Tibial artery (tissue), 4 donors: ENCODE data around the gene KRT33B.

Experiments
- DNase-seq, 2 donors: peaks; one replicate each; pipeline ENCODE4 v3.0.0-alpha.2; 2019
- H3K27ac ChIP-seq, 2 donors: fragments of 200-600 bp; sonication (generic) in 1 of 2; 1 replicate in 1 of 2; 2 replicates in 1 of 2; pipeline ENCODE4 v1.5.1; 2018 to 2019; ENCODE audit warnings: mild to moderate bottlenecking in 1 of 2
- H3K27me3 ChIP-seq, 2 donors: fragments of 200-600 bp; sonication (generic) in 1 of 2; one replicate each; pipeline versions ENCODE4 v1.5.1 to v1.6.0; 2016 to 2019
- H3K36me3 ChIP-seq, 3 donors: fragments of 200-600 bp; sonication (generic) in 2 of 3; one replicate each; pipeline ENCODE4 v1.5.1; 2016 to 2019; ENCODE audit warnings: mild to moderate bottlenecking in 2 of 3
- H3K4me1 ChIP-seq, 4 donors: fragments of 200-600 bp; sonication (generic) in 2 of 4; 1 replicate in 3 of 4; 2 replicates in 1 of 4; pipeline ENCODE4 v1.5.1; 2016 to 2019
- H3K4me3 ChIP-seq, 2 donors: fragments of 200-600 bp; sonication (generic) in 1 of 2; 1 replicate in 1 of 2; 2 replicates in 1 of 2; pipeline ENCODE4 v1.5.1; 2018 to 2019; ENCODE audit warnings: mild to moderate bottlenecking in 2 of 2
- H3K9me3 ChIP-seq, 3 donors: fragments of 200-600 bp; sonication (generic) in 1 of 3; one replicate each; pipeline ENCODE4 v1.5.1; 2016 to 2019
- intact Hi-C: fragments of 100-400 bp; cut with DNase I; formaldehyde crosslinking; loops from one replicate; pipeline ENCODE4 v1.15.0; 2023; ENCODE audit warnings: low total_unique reads
- TF ChIP-seq, protein P1 (sequence below), 2 experiments: fragments of 200-600 bp in 1 of 2; fragments of 450-650 bp in 1 of 2; IDR thresholded peaks; one replicate each; pipeline ENCODE4 v1.5.1; 2017 to 2019; ENCODE audit warnings: antibody characterized with exemption in 2 of 2, mild to moderate bottlenecking in 1 of 2, moderate library complexity in 1 of 2

The KRT33B gene

DNA sequence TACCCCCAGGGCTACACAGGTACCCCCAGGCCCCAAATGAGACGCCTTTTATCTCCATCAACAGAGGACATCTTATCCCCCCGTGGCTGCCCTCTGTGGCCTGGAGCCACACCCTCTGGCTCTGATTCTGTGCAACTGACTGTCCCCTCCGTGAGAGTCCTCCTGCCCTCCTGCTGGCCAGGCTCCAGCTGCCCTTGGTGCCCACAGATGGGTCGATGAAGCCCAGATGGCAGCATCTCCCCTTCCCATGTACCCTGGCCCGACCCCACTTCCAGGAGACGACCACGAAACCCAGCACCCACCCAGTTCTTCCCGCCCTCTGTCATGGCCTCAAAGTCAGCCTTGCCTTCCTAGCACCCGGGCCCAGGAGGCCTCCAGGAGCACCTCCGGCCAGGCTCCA lies 44.5 kb downstream of the KRT33B start:
- no peak overlapping the region for H3K27ac ChIP-seq
- H3K36me3 ChIP-seq: no peaks in the 10 kb centered on the region
- H3K4me1 ChIP-seq: no peaks in the 10 kb centered on the region
- TF ChIP-seq, protein P1, sequence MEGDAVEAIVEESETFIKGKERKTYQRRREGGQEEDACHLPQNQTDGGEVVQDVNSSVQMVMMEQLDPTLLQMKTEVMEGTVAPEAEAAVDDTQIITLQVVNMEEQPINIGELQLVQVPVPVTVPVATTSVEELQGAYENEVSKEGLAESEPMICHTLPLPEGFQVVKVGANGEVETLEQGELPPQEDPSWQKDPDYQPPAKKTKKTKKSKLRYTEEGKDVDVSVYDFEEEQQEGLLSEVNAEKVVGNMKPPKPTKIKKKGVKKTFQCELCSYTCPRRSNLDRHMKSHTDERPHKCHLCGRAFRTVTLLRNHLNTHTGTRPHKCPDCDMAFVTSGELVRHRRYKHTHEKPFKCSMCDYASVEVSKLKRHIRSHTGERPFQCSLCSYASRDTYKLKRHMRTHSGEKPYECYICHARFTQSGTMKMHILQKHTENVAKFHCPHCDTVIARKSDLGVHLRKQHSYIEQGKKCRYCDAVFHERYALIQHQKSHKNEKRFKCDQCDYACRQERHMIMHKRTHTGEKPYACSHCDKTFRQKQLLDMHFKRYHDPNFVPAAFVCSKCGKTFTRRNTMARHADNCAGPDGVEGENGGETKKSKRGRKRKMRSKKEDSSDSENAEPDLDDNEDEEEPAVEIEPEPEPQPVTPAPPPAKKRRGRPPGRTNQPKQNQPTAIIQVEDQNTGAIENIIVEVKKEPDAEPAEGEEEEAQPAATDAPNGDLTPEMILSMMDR (IDR thresholded peaks at IDR 0.05): no peak
- no peak for DNase-seq
- intact Hi-C loops: loop anchor here (10.0 kb wide), 1 partner anchor 410 kb away; no protein-coding TSS in a partner anchor
- H3K27me3 ChIP-seq: no peaks in the 10 kb centered on the region
- no peak overlapping the region for H3K4me3 ChIP-seq
- H3K9me3 ChIP-seq: no peaks in the 10 kb centered on the region

DNA sequence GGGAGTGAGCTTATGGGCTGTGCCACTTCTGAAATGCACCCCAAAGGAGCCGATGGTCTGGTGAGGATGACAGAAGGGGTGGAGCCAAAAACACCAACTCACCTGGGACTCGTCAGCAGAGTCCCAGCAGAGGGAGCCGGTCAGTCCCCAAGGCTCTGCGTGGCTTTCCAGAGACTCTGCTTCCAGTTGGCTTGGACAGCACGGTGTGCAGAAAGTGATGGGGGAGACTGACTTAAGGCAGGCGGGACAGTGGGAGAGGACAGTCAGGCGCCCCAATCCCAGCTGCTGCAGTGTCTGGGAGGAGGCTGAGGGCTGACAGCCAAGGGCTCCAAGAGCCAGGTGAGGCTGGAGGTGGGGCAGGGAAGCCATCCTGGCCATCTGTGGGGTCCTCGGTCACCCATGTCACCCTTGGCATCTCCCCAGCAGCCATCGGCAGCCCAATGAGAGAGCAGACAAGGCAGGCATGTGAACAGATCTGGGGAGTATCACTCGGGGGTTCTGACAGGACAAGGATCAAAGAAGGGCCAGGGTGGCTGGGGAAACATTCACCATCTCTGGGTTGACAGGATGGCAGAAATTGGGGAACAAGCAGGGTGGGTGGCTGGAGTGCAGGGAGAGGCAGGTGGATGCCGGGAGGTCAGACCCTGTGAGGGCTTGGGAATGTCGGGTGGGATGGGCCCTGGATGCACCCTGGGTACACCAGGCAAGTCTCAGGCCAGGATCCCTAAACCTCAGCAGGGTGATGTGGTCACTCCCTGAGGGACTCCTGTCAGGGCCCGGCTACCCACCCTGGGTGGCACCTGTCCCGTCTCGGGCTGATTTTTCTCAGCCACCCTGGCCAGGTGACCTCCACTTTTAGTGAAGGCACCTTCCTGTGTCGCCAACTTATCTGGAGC lies 45.2 kb downstream of the KRT33B start:
- H3K4me1 ChIP-seq: no peaks in the 10 kb centered on the region
- no peaks in the 10 kb centered on the region for H3K9me3 ChIP-seq
- no peak overlapping the region for H3K27ac ChIP-seq
- H3K4me3 ChIP-seq: no peak overlapping the region
- no peak for DNase-seq
- TF ChIP-seq, protein P1 (IDR thresholded peaks at IDR 0.05): no peak
- no peaks in the 10 kb centered on the region for H3K36me3 ChIP-seq
- intact Hi-C loops: loop anchor here (10.0 kb wide), 1 partner anchor 410 kb away; no protein-coding TSS in a partner anchor
- no peaks in the 10 kb centered on the region for H3K27me3 ChIP-seq

DNA sequence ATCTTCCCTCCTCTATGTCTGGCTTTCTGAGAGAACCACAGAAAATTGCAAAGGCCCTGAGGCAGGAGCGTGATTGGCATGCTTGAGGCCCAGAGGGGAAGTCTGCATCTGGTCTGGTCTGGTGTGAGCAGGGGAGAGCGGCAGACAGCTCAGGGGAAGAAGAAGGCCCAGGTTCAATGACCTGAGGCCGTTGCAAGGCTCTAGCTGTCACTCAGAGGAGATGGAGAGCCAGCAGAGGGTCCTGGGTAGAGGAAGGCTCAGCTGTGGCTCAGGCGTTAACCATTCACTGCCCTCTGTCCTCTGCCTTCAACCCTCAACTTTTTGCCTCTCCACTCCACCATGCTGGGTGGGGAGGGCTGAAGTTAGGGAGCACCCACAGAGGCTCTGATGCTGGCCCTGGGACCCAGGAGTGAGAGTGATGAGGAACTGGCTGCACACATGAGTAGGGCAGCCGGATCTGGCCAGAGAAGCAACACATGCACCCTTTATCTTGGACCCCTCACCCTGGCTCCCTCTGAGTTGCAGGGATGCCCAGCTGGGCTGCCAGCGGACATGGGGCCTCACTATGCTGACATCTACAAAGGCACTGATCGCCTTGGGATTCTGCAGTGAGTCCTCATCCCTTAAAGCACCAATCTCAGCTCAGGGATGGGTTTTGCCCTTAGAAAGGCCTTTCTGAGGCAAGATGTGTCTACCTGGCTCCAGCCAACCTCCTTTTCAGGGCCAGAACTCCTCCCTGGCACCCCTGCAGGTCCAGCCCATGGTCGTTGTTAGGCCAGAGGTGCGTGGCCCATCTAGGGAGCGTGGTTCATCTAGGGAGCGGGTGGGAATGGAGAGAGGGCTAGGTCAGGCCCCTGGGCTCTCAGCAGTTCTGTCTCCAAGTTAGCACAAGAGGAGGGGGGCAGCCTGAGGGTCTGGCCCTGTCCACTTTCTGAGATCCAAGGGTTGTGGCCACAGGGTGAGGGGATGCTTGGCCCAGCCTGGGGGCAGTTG lies 46.4 kb downstream of the KRT33B start:
- Histone ChIP-seq H3K9me3 (no peaks in the 10 kb centered on the region), H3K4me1 (no peaks in the 10 kb centered on the region), H3K27ac (no peak overlapping the region), H3K4me3 (no peak overlapping the region), H3K27me3 (no peaks in the 10 kb centered on the region), H3K36me3 (no peaks in the 10 kb centered on the region)
- no peak for DNase-seq
- TF ChIP-seq, protein P1 (IDR thresholded peaks at IDR 0.05): no peak
- intact Hi-C loops: loop anchor here (10.0 kb wide), 1 partner anchor 408 kb away; no protein-coding TSS in a partner anchor

DNA sequence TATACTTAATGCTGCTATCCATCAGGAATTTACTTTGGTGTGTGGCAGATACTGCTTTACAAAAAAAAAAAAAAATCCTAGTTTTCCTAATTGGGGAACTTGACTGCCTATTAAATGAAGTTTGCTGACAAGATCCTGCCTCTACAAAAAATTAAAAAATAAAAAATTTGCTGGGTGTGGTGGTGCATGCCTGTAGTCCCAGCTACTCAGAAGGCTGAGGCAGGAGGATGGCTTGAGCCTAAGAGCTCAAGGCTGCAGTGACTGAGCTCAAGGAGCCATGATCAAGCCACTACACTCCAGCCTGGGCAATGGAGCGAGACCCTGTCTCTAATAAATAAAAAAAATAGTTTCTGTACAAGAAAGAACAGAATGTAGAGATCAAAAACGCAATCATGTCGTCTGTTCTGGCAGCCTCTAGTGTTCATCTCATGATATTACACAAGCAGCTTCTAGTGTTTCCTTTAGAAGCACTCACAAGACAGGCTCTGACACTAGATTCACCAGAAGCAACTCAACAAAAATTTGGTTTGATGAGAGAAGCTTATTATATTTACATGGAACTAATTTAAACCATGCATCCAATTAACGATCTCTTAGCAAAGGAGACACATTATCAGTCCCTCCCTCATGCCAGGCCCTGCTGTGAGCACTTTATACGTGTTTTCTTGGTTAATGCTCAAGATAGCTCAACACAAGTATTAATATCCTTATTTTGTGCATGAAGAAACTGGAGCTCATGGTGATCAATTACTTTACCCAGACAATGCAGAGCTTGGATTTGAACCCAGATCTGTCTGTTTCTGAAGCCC lies 47.3 kb downstream of the KRT33B start:
- Histone ChIP-seq H3K9me3 (no peaks in the 10 kb centered on the region), H3K4me3 (no peak overlapping the region), H3K4me1 (no peaks in the 10 kb centered on the region), H3K27ac (no peak overlapping the region), H3K27me3 (no peaks in the 10 kb centered on the region), H3K36me3 (no peaks in the 10 kb centered on the region)
- intact Hi-C loops: loop anchor here (10.0 kb wide), 1 partner anchor 407 kb away; no protein-coding TSS in a partner anchor
- no peak for DNase-seq
- TF ChIP-seq, protein P1 (IDR thresholded peaks at IDR 0.05): peak; percentile 59 to 72

DNA sequence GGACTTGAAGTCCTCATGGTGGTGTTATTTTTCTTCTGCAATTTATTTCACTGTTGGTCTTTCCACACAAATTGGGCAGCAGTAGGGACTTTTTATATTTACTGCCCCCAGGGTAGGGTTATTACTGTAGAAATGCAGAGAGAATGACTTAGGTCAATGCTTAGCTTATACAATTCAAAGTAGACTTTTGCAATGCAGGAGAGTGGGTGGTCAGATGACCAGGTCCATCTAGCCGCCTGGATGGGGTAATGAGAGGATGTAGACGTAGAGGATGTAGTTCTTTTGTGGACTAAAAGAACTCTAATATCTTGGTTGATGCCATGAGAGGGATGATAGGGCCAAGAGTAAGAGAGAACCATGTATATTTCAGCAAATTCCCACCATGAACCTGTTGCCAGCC lies 51.4 kb downstream of the KRT33B start:
- no peaks in the 10 kb centered on the region for H3K4me1 ChIP-seq
- no peaks in the 10 kb centered on the region for H3K36me3 ChIP-seq
- no peak for DNase-seq
- no peak overlapping the region for H3K27ac ChIP-seq
- H3K9me3 ChIP-seq: no peaks in the 10 kb centered on the region
- H3K4me3 ChIP-seq: no peak overlapping the region
- H3K27me3 ChIP-seq: peaks cover 0 to 13% of the 10 kb centered on the region in 2 donors
- intact Hi-C loops: no loop called here
- TF ChIP-seq, protein P1 (IDR thresholded peaks at IDR 0.05): no peak
